Endothelial cell (in vitro differentiated cells): Measurements from ENCODE around the gene CD59. TPM values are rescaled to one million over a fixed set of nuclear protein-coding genes. Genes with fewer than 3 reads are reported as not detected.

Source experiments
- DNase-seq: peaks from one replicate; pipeline ENCODE4 v3.0.0; 2021; ENCODE audit warnings: low spot score
- H3K27ac Mint-ChIP-seq: one replicate; pipeline ENCODE4 v1.8.0; 2021; ENCODE audit warnings: mixed read lengths, inconsistent platforms; ENCODE audit not compliant: unreplicated experiment
- H3K27me3 Mint-ChIP-seq: one replicate; pipeline ENCODE4 v1.8.0; 2021; ENCODE audit warnings: mild to moderate bottlenecking, moderate library complexity, mixed read lengths, inconsistent platforms; ENCODE audit not compliant: unreplicated experiment
- H3K36me3 Mint-ChIP-seq: one replicate; pipeline ENCODE4 v1.8.0; 2021; ENCODE audit warnings: mild to moderate bottlenecking, low read depth, mixed read lengths, inconsistent platforms; ENCODE audit not compliant: unreplicated experiment
- H3K4me1 Mint-ChIP-seq: one replicate; pipeline ENCODE4 v1.8.0; 2021; ENCODE audit warnings: mild to moderate bottlenecking, mixed read lengths, inconsistent platforms; ENCODE audit not compliant: unreplicated experiment
- H3K4me3 Mint-ChIP-seq: one replicate; pipeline ENCODE4 v1.8.0; 2021; ENCODE audit warnings: mild to moderate bottlenecking, mixed read lengths, inconsistent platforms; ENCODE audit not compliant: unreplicated experiment
- H3K9me3 Mint-ChIP-seq: one replicate; pipeline ENCODE4 v1.8.0; 2021; ENCODE audit warnings: mixed read lengths, inconsistent platforms; ENCODE audit not compliant: unreplicated experiment
- CTCF ChIP-seq: fragments of 200-600 bp; sonication (generic); IDR thresholded peaks from one replicate; pipeline ENCODE4 v1.5.0; 2021; ENCODE audit warnings: antibody characterized with exemption; ENCODE audit not compliant: unreplicated experiment
- total RNA-seq: library from RNA; stranded (reverse); fragmentation: NEBNext Ultra II Directional; extraction: Animal tissue kit (Norgen Biotek cat#: 25700); gene quantifications from one replicate; pipeline ENCODE4 v1.2.1, GENCODE V29; 2021; ENCODE audit not compliant: unreplicated experiment

CD59 gene
- total RNA-seq, 1 donor from 2014 or later, result 101 TPM

- peaks cover 8% of the 10 kb centered on the region for H3K27me3 Mint-ChIP-seq
- no peaks in the 10 kb centered on the region for H3K9me3 Mint-ChIP-seq
- peak overlapping the region; percentile 96 for H3K4me3 Mint-ChIP-seq
- peaks cover 5% of the 10 kb centered on the region for H3K36me3 Mint-ChIP-seq
- H3K4me1 Mint-ChIP-seq, result peaks cover 22% of the 10 kb centered on the region
- TF ChIP-seq CTCF, result no peak
- DNase-seq, result no peak
- H3K27ac Mint-ChIP-seq, result peak overlapping the region; percentile 24
Observed at GRCh38 chr11:33773404-33773986, 37.3 kb upstream of the CD59 start.

- no peak for DNase-seq
- no peak for TF ChIP-seq CTCF
- Mint-ChIP-seq H3K4me1 (peaks cover 16% of the 10 kb centered on the region), H3K4me3 (peak overlapping the region; percentile 47), H3K27ac (no peak overlapping the region), H3K9me3 (no peaks in the 10 kb centered on the region), H3K27me3 (peaks cover 8% of the 10 kb centered on the region), H3K36me3 (peaks cover 5% of the 10 kb centered on the region)
Observed at GRCh38 chr11:33772870-33773269, 36.6 kb upstream of the CD59 start.

GRCh38 chr11:33772300-33772699 lies 36.1 kb upstream of the CD59 start:
- Mint-ChIP-seq H3K27ac (no peak overlapping the region), H3K36me3 (peaks cover 5% of the 10 kb centered on the region), H3K4me1 (peaks cover 15% of the 10 kb centered on the region), H3K4me3 (no peak overlapping the region), H3K9me3 (no peaks in the 10 kb centered on the region), H3K27me3 (peaks cover 8% of the 10 kb centered on the region)
- DNase-seq, result no peak
- no peak for TF ChIP-seq CTCF

- Mint-ChIP-seq H3K9me3 (no peaks in the 10 kb centered on the region), H3K4me3 (no peak overlapping the region), H3K36me3 (peaks cover 11% of the 10 kb centered on the region), H3K27ac (no peak overlapping the region), H3K4me1 (peaks cover 15% of the 10 kb centered on the region), H3K27me3 (peaks cover 8% of the 10 kb centered on the region)
- no peak for DNase-seq
- no peak for TF ChIP-seq CTCF
Observed at GRCh38 chr11:33770236-33770635, 34.0 kb upstream of the CD59 start.

GRCh38 chr11:33769542-33769941 lies 33.3 kb upstream of the CD59 start:
- Mint-ChIP-seq H3K9me3 (no peaks in the 10 kb centered on the region), H3K4me1 (peaks cover 11% of the 10 kb centered on the region), H3K27ac (no peak overlapping the region), H3K27me3 (peaks cover 5% of the 10 kb centered on the region), H3K36me3 (peaks cover 18% of the 10 kb centered on the region), H3K4me3 (no peak overlapping the region)
- TF ChIP-seq CTCF, result no peak
- DNase-seq, result no peak
